T-helper 1 cell treated with Interleukin-12 subunit alpha and Interleukin-12 subunit beta and Interleukin-4 antibody, amounts not matched to agents 30 μg/mL and 1 μg/mL, for 36 hours (primary cell): ENCODE data around the gene BTBD2.

Source experiments
- H3K27ac Mint-ChIP-seq: one replicate; pipeline ENCODE4 v1.8.0; 2021; ENCODE audit warnings: mild to moderate bottlenecking, mixed read lengths
- H3K27me3 Mint-ChIP-seq: one replicate; pipeline ENCODE4 v1.8.0; 2021; ENCODE audit warnings: low read depth, mixed read lengths
- H3K36me3 Mint-ChIP-seq: one replicate; pipeline ENCODE4 v1.8.0; 2021; ENCODE audit warnings: low read depth, mixed read lengths
- H3K4me1 Mint-ChIP-seq: one replicate; pipeline ENCODE4 v1.8.0; 2021; ENCODE audit warnings: low read depth, mixed read lengths
- H3K4me3 Mint-ChIP-seq: one replicate; pipeline ENCODE4 v1.8.0; 2021; ENCODE audit warnings: mild to moderate bottlenecking, moderate library complexity, mixed read lengths
- H3K9me3 Mint-ChIP-seq: one replicate; pipeline ENCODE4 v1.8.0; 2021; ENCODE audit warnings: mixed read lengths

Gene BTBD2

GRCh38 chr19:2055931-2056836 lies 40.7 kb upstream of the BTBD2 start:
- H3K36me3 Mint-ChIP-seq: no peaks in the 10 kb centered on the region
- no peaks in the 10 kb centered on the region for H3K27me3 Mint-ChIP-seq
- H3K9me3 Mint-ChIP-seq: no peaks in the 10 kb centered on the region
- peak overlapping the region; percentile 71 for H3K4me3 Mint-ChIP-seq
- peaks cover 27% of the 10 kb centered on the region for H3K4me1 Mint-ChIP-seq
- H3K27ac Mint-ChIP-seq: peak overlapping the region; percentile 90

GRCh38 chr19:2054763-2055162 lies 39.2 kb upstream of the BTBD2 start:
- H3K36me3 Mint-ChIP-seq: no peaks in the 10 kb centered on the region
- no peaks in the 10 kb centered on the region for H3K27me3 Mint-ChIP-seq
- no peaks in the 10 kb centered on the region for H3K9me3 Mint-ChIP-seq
- H3K27ac Mint-ChIP-seq: peak overlapping the region; percentile 89
- H3K4me1 Mint-ChIP-seq: peaks cover 20% of the 10 kb centered on the region
- peak overlapping the region; percentile 71 for H3K4me3 Mint-ChIP-seq

GRCh38 chr19:2053601-2054389 lies 38.3 kb upstream of the BTBD2 start:
- no peaks in the 10 kb centered on the region for H3K36me3 Mint-ChIP-seq
- H3K4me3 Mint-ChIP-seq: no peak overlapping the region
- no peaks in the 10 kb centered on the region for H3K27me3 Mint-ChIP-seq
- H3K27ac Mint-ChIP-seq: peak overlapping the region; percentile 36
- peaks cover 23% of the 10 kb centered on the region for H3K4me1 Mint-ChIP-seq
- no peaks in the 10 kb centered on the region for H3K9me3 Mint-ChIP-seq

GRCh38 chr19:2051773-2052704 lies 36.5 kb upstream of the BTBD2 start:
- Mint-ChIP-seq H3K36me3 (no peaks in the 10 kb centered on the region), H3K4me1 (peaks cover 23% of the 10 kb centered on the region), H3K9me3 (no peaks in the 10 kb centered on the region), H3K27ac (peak overlapping the region; percentile 92), H3K4me3 (peak overlapping the region; percentile 79), H3K27me3 (no peaks in the 10 kb centered on the region)

GRCh38 chr19:2050991-2051772 lies 35.7 kb upstream of the BTBD2 start, which contains the start of gene MKNK2:
Gene MKNK2, minus strand, starts transcription at chr19:2051244. Its CDS starts 393 bp downstream, at chr19:2050851.
- no peaks in the 10 kb centered on the region for H3K27me3 Mint-ChIP-seq
- H3K4me3 Mint-ChIP-seq: peak within 1 kb of the TSS; percentile 84
- H3K36me3 Mint-ChIP-seq: peaks cover 2% of the 10 kb centered on the region
- H3K27ac Mint-ChIP-seq: peak within 1 kb of the TSS; percentile 92
- H3K4me1 Mint-ChIP-seq: peaks cover 20% of the 10 kb centered on the region
- H3K9me3 Mint-ChIP-seq: no peaks in the 10 kb centered on the region

- H3K36me3 Mint-ChIP-seq: peaks cover 2% of the 10 kb centered on the region
- peaks cover 16% of the 10 kb centered on the region for H3K4me1 Mint-ChIP-seq
- H3K27me3 Mint-ChIP-seq: no peaks in the 10 kb centered on the region
- no peaks in the 10 kb centered on the region for H3K9me3 Mint-ChIP-seq
- H3K27ac Mint-ChIP-seq: peak overlapping the region; percentile 81
- H3K4me3 Mint-ChIP-seq: peak overlapping the region; percentile 84
Measured at GRCh38 chr19:2050349-2050990, 35.0 kb upstream of the BTBD2 start.

- Mint-ChIP-seq H3K27me3 (no peaks in the 10 kb centered on the region), H3K36me3 (peaks cover 2% of the 10 kb centered on the region), H3K4me3 (peak overlapping the region; percentile 84), H3K4me1 (peaks cover 13% of the 10 kb centered on the region), H3K9me3 (no peaks in the 10 kb centered on the region), H3K27ac (peak overlapping the region; percentile 81)
Measured at GRCh38 chr19:2049741-2050348, 34.3 kb upstream of the BTBD2 start.

GRCh38 chr19:2048959-2049740 lies 33.6 kb upstream of the BTBD2 start:
- no peak overlapping the region for H3K27ac Mint-ChIP-seq

GRCh38 chr19:2048104-2048958 lies 32.8 kb upstream of the BTBD2 start:
- H3K4me1 Mint-ChIP-seq: peaks cover 16% of the 10 kb centered on the region
- no peaks in the 10 kb centered on the region for H3K9me3 Mint-ChIP-seq
- peak overlapping the region; percentile 84 for H3K4me3 Mint-ChIP-seq
- H3K27ac Mint-ChIP-seq: no peak overlapping the region
- peaks cover 2% of the 10 kb centered on the region for H3K36me3 Mint-ChIP-seq
- H3K27me3 Mint-ChIP-seq: no peaks in the 10 kb centered on the region

More at GRCh38 chr19:2048959-2049740, 33.6 kb upstream of the BTBD2 start:
- H3K36me3 Mint-ChIP-seq: peaks cover 2% of the 10 kb centered on the region
- peak overlapping the region; percentile 84 for H3K4me3 Mint-ChIP-seq
- no peaks in the 10 kb centered on the region for H3K9me3 Mint-ChIP-seq
- H3K4me1 Mint-ChIP-seq: peaks cover 12% of the 10 kb centered on the region
- H3K27me3 Mint-ChIP-seq: no peaks in the 10 kb centered on the region

- H3K27me3 Mint-ChIP-seq: no peaks in the 10 kb centered on the region
- H3K27ac Mint-ChIP-seq: no peak overlapping the region
- H3K9me3 Mint-ChIP-seq: no peaks in the 10 kb centered on the region
- H3K4me3 Mint-ChIP-seq: no peak overlapping the region
- H3K36me3 Mint-ChIP-seq: peaks cover 2% of the 10 kb centered on the region
- H3K4me1 Mint-ChIP-seq: peaks cover 20% of the 10 kb centered on the region
Measured at GRCh38 chr19:2047449-2048103, 32.1 kb upstream of the BTBD2 start.

- H3K27ac Mint-ChIP-seq: peak overlapping the region; percentile 20
- H3K4me1 Mint-ChIP-seq: peaks cover 16% of the 10 kb centered on the region
- H3K36me3 Mint-ChIP-seq: peaks cover 3% of the 10 kb centered on the region
- no peaks in the 10 kb centered on the region for H3K9me3 Mint-ChIP-seq
- H3K4me3 Mint-ChIP-seq: no peak overlapping the region
- no peaks in the 10 kb centered on the region for H3K27me3 Mint-ChIP-seq
Measured at GRCh38 chr19:2047076-2047448, 31.5 kb upstream of the BTBD2 start.
